Neural cell (in vitro differentiated cells): Measurements from ENCODE around the gene MAPRE3. TPM values are rescaled to one million over a fixed set of nuclear protein-coding genes. Genes with fewer than 3 reads are reported as not detected.

Source experiments
- H2AFZ ChIP-seq: fragments of 200-600, 300-800 bp; sonication (generic), shearing (Covaris generic); 2 replicates; pipeline ENCODE4 v1.6.0; 2014; ENCODE audit warnings: low read depth, mild to moderate bottlenecking, antibody characterized with exemption, low read length, moderate library complexity
- H3F3A ChIP-seq: fragments of 200-600 bp; shearing (Covaris generic); 2 replicates; pipeline ENCODE4 v1.6.1; 2016; ENCODE audit warnings: mild to moderate bottlenecking, moderate library complexity, mixed read lengths, antibody characterized with exemption, low read length; ENCODE audit not compliant: insufficient read depth, poor library complexity, severe bottlenecking
- H3K27ac ChIP-seq: fragments of 200-600, 300-800 bp; sonication (generic), shearing (Covaris generic); 2 replicates; pipeline ENCODE4 v1.5.1; 2014; ENCODE audit warnings: mild to moderate bottlenecking, low read length, moderate library complexity
- H3K27me3 ChIP-seq: fragments of 300-800, 200-600 bp; sonication (generic), shearing (Covaris generic); 2 replicates; pipeline ENCODE4 v1.6.0; 2014; ENCODE audit warnings: mild to moderate bottlenecking, low read depth, low read length, moderate library complexity; ENCODE audit not compliant: insufficient read depth
- H3K36me3 ChIP-seq: fragments of 300-800, 200-600 bp; sonication (generic), shearing (Covaris generic); 2 replicates; pipeline ENCODE4 v1.5.1; 2014; ENCODE audit warnings: mild to moderate bottlenecking, antibody characterized with exemption, low read length, moderate library complexity; ENCODE audit not compliant: insufficient read depth
- H3K4me2 ChIP-seq: fragments of 300-800, 200-600 bp; sonication (generic), shearing (Covaris generic); 2 replicates; pipeline ENCODE4 v1.6.0; 2014; ENCODE audit warnings: mild to moderate bottlenecking, low read length
- H3K4me3 ChIP-seq: fragments of 300-800, 200-600 bp; sonication (generic), shearing (Covaris generic); 2 replicates; pipeline ENCODE4 v1.5.1; 2014; ENCODE audit warnings: mild to moderate bottlenecking, low read length, moderate library complexity
- H3K79me2 ChIP-seq: fragments of 200-600 bp; shearing (Covaris generic); replicated peaks from 2 replicates; pipeline ENCODE4 v1.6.0; 2014; ENCODE audit warnings: mild to moderate bottlenecking, low read length, moderate library complexity; ENCODE audit not compliant: insufficient read depth
- H3K9ac ChIP-seq: fragments of 300-800, 200-600 bp; sonication (generic), shearing (Covaris generic); 2 replicates; pipeline ENCODE4 v1.6.1; 2016; ENCODE audit warnings: mild to moderate bottlenecking, low read length, mixed read lengths
- H3K9me2 ChIP-seq: fragments of 200-600 bp; shearing (Covaris generic); 2 replicates; pipeline ENCODE4 v1.6.1; 2016; ENCODE audit warnings: mild to moderate bottlenecking, low read length, mixed read lengths; ENCODE audit not compliant: insufficient read depth
- H3K9me3 ChIP-seq: fragments of 200-600, 300-800 bp; sonication (generic), shearing (Covaris generic); 2 replicates; pipeline ENCODE4 v1.6.1; 2016; ENCODE audit warnings: mild to moderate bottlenecking, mixed run types, low read length, moderate library complexity, mixed read lengths
- H4K20me1 ChIP-seq: fragments of 200-600 bp; shearing (Covaris generic); 2 replicates; pipeline ENCODE4 v1.6.1; 2016; ENCODE audit warnings: mild to moderate bottlenecking, mixed run types; ENCODE audit not compliant: insufficient read depth
- EP300 ChIP-seq: fragments of 450-650 bp; conservative IDR thresholded peaks from 2 replicates; pipeline ENCODE4 v1.6.1; 2014; ENCODE audit warnings: antibody characterized with exemption, mild to moderate bottlenecking, moderate library complexity; ENCODE audit not compliant: poor library complexity, severe bottlenecking
- EZH2 ChIP-seq: fragments of 200-600, 300-800 bp; shearing (Covaris generic), sonication (generic); IDR thresholded peaks from 2 replicates; pipeline ENCODE4 v1.6.1; 2014; ENCODE audit warnings: antibody characterized with exemption, low read length, borderline replicate concordance, mild to moderate bottlenecking; ENCODE audit not compliant: insufficient read depth, poor library complexity, severe bottlenecking
- MXI1 ChIP-seq: fragments of 450-650 bp; conservative IDR thresholded peaks from 2 replicates; pipeline ENCODE4 v1.6.1; 2014; ENCODE audit warnings: antibody characterized with exemption, mild to moderate bottlenecking; ENCODE audit not compliant: poor library complexity, severe bottlenecking
- POLR2AphosphoS5 ChIP-seq: IDR thresholded peaks from 2 replicates; pipeline ENCODE4 v1.6.1; 2012
- RAD21 ChIP-seq: fragments of 450-650 bp; conservative IDR thresholded peaks from 2 replicates; pipeline ENCODE4 v1.6.1; 2014; ENCODE audit warnings: antibody characterized with exemption, mild to moderate bottlenecking, moderate library complexity
- SMC3 ChIP-seq: fragments of 450-650 bp; conservative IDR thresholded peaks from 2 replicates; pipeline ENCODE4 v1.6.1; 2014; ENCODE audit warnings: antibody characterized with exemption, mild to moderate bottlenecking, moderate library complexity; ENCODE audit not compliant: poor library complexity
- TAF1 ChIP-seq: IDR thresholded peaks from 2 replicates; pipeline ENCODE4 v1.6.1; 2012; ENCODE audit warnings: low read depth
- polyA plus RNA-seq: library from polyadenylated mRNA; depleted of rRNA; stranded (reverse); fragments of >200 nt; gene quantifications from 2 replicates; pipeline ENCODE4 v1.2.3, GENCODE V29; 2014
- TF ChIP-seq, protein P1 (sequence below): IDR thresholded peaks from 2 replicates; pipeline ENCODE4 v1.6.1; 2012; ENCODE audit warnings: borderline replicate concordance
- TF ChIP-seq, protein P2 (sequence below): fragments of 450-650 bp; IDR thresholded peaks from 2 replicates; pipeline ENCODE4 v1.5.1; 2014; ENCODE audit warnings: antibody characterized with exemption, mild to moderate bottlenecking, moderate library complexity; ENCODE audit not compliant: poor library complexity, severe bottlenecking

The MAPRE3 gene
- polyA plus RNA-seq, 1 donor from 2014 or later, result 69.2 TPM

DNA sequence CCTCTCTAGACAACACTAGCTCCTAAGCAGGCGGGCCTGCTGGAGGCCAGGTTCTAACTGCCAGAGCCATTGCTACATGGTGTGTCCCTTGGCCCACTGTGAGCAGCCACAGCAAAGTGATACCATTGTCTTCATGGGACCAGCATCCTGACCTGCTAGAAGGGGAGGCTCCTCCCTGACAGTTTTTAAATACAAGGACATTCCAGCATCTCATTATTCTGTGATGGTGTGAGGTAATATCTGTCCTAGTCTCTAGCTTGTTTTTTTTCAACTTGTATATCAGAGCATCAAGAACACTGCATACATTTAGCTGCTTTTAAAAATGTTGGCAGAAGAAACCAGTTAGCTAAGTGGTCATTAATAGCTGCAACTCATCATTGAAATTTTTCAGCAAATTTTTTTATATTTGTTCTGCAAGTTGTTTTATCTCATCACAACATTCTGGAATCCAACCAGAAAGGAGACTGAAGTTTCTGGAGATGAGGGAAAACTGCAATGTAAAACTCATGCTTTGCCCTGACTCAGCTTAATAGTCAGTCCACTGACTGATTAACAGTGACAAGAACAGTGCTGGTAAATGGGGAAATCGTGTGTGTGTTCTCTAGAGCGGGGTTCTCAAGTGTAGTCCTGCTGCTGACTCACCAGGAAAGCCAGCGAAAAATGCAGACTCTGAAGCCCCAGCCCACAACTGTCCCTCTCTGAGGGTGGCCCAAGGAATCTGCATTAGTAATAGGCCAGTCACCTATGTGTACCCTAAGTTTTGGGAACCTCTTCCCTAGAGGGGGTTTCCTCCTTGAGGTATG, 17.8 kb downstream of the MAPRE3 start:
- no peak for TF ChIP-seq EZH2
- TF ChIP-seq, protein P1, sequence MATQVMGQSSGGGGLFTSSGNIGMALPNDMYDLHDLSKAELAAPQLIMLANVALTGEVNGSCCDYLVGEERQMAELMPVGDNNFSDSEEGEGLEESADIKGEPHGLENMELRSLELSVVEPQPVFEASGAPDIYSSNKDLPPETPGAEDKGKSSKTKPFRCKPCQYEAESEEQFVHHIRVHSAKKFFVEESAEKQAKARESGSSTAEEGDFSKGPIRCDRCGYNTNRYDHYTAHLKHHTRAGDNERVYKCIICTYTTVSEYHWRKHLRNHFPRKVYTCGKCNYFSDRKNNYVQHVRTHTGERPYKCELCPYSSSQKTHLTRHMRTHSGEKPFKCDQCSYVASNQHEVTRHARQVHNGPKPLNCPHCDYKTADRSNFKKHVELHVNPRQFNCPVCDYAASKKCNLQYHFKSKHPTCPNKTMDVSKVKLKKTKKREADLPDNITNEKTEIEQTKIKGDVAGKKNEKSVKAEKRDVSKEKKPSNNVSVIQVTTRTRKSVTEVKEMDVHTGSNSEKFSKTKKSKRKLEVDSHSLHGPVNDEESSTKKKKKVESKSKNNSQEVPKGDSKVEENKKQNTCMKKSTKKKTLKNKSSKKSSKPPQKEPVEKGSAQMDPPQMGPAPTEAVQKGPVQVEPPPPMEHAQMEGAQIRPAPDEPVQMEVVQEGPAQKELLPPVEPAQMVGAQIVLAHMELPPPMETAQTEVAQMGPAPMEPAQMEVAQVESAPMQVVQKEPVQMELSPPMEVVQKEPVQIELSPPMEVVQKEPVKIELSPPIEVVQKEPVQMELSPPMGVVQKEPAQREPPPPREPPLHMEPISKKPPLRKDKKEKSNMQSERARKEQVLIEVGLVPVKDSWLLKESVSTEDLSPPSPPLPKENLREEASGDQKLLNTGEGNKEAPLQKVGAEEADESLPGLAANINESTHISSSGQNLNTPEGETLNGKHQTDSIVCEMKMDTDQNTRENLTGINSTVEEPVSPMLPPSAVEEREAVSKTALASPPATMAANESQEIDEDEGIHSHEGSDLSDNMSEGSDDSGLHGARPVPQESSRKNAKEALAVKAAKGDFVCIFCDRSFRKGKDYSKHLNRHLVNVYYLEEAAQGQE, result no peak
- no peak for TF ChIP-seq RAD21
- TF ChIP-seq SMC3, result no peak
- TF ChIP-seq EP300, result no peak
- TF ChIP-seq, protein P2, sequence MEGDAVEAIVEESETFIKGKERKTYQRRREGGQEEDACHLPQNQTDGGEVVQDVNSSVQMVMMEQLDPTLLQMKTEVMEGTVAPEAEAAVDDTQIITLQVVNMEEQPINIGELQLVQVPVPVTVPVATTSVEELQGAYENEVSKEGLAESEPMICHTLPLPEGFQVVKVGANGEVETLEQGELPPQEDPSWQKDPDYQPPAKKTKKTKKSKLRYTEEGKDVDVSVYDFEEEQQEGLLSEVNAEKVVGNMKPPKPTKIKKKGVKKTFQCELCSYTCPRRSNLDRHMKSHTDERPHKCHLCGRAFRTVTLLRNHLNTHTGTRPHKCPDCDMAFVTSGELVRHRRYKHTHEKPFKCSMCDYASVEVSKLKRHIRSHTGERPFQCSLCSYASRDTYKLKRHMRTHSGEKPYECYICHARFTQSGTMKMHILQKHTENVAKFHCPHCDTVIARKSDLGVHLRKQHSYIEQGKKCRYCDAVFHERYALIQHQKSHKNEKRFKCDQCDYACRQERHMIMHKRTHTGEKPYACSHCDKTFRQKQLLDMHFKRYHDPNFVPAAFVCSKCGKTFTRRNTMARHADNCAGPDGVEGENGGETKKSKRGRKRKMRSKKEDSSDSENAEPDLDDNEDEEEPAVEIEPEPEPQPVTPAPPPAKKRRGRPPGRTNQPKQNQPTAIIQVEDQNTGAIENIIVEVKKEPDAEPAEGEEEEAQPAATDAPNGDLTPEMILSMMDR, result no peak
- no peak for TF ChIP-seq TAF1
- H3K4me2 ChIP-seq, result no peak overlapping the region

DNA sequence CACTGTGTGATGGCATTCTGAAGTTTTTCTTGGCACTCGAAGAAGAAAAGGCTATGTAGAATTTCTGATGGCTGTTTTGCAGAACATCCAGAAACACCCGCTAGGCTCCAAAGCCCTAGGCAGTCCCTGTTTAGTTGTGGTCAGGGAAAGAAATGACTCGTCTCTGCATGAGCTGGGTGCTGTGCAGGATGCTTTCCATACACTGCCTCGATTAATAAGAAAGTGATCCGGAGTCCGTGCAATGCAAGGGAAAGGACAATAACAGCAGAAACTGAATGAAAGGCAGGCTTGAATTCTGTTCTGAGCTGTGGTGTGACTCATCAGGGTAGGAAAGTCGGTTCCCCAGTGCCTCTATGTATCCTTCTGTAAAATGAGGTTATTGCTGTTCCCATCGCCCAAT, 18.7 kb downstream of the MAPRE3 start:
- peaks cover 13% of the 10 kb centered on the region for H3K36me3 ChIP-seq
- no peak overlapping the region for H2AFZ ChIP-seq
- no peak for TF ChIP-seq RAD21
- TF ChIP-seq POLR2AphosphoS5, result no peak
- no peak for TF ChIP-seq EZH2
- TF ChIP-seq, protein P2, result no peak
- TF ChIP-seq MXI1, result no peak
- TF ChIP-seq, protein P1, result no peak
- TF ChIP-seq TAF1, result no peak
- no peak for TF ChIP-seq SMC3
- TF ChIP-seq EP300, result no peak
- H3K4me3 ChIP-seq, result no peak overlapping the region
- H3K27ac ChIP-seq, result no peak overlapping the region
- H3K9me2 ChIP-seq, result no peaks in the 10 kb centered on the region
- peaks cover 8% of the 10 kb centered on the region for H3K79me2 ChIP-seq
- no peaks in the 10 kb centered on the region for H3K9me3 ChIP-seq
- H3K4me2 ChIP-seq, result no peak overlapping the region
- no peaks in the 10 kb centered on the region for H3K27me3 ChIP-seq
- no peak overlapping the region for H3K9ac ChIP-seq
- H3F3A ChIP-seq, result no peaks in the 10 kb centered on the region
- H4K20me1 ChIP-seq, result no peaks in the 10 kb centered on the region

More for the DNA sequence above, 17.8 kb downstream of the MAPRE3 start:
- Histone ChIP-seq H3K27me3 (no peaks in the 10 kb centered on the region), H3K9me2 (no peaks in the 10 kb centered on the region), H3K9me3 (no peaks in the 10 kb centered on the region), H3K4me3 (no peak overlapping the region), H3K9ac (no peak overlapping the region), H3K27ac (no peak overlapping the region), H3F3A (no peaks in the 10 kb centered on the region), H4K20me1 (no peaks in the 10 kb centered on the region), H3K79me2 (peaks cover 14% of the 10 kb centered on the region), H3K36me3 (peaks cover 13% of the 10 kb centered on the region), H2AFZ (no peak overlapping the region)
